Cardiac fibroblast (primary cell): ENCODE results near the gene SUCNR1.
"Not testable (repeated sequence)": the region's sequence is repeated elsewhere in the genome, so short reads cannot be mapped to it uniquely, and the experiment has no call there.

Source experiments
- DNase-seq, 2 donors: peaks; one replicate each; pipeline versions ENCODE4 v3.0.0 to v3.0.0-alpha.2; 2010; ENCODE audit warnings: low read depth in 2 of 2
- H3K4me3 ChIP-seq, 2 donors: replicated peaks in 1 of 2; 1 replicate in 1 of 2; 2 replicates in 1 of 2; pipeline ENCODE4 v1.5.1; 2011; ENCODE audit warnings: low read depth in 2 of 2, low read length in 2 of 2, mild to moderate bottlenecking in 2 of 2, moderate library complexity in 1 of 2
- CTCF ChIP-seq: IDR thresholded peaks from one replicate; pipeline ENCODE4 v1.5.1; 2011; ENCODE audit warnings: low read depth, mild to moderate bottlenecking, low read length, inconsistent platforms

Gene SUCNR1

GRCh38 chr3:151841801-151842200 is 31.6 kb upstream of the SUCNR1 start:
- peak in 1 of 2 donors; percentile 51 for DNase-seq
- no peak overlapping the region for H3K4me3 ChIP-seq
- no peak for TF ChIP-seq CTCF

- H3K4me3 ChIP-seq: no peak overlapping the region
- DNase-seq: peak in 1 of 2 donors; percentile 36
- no peak for TF ChIP-seq CTCF
These were observed 30.2 kb upstream of the SUCNR1 start for GRCh38 chr3:151843275-151843674.

GRCh38 chr3:151845306-151845905 is 28.0 kb upstream of the SUCNR1 start:
- TF ChIP-seq CTCF: no peak
- H3K4me3 ChIP-seq: no peak overlapping the region
- DNase-seq: no peak

- H3K4me3 ChIP-seq, DNase-seq: not testable (repeated sequence)
These were observed 23.4 kb upstream of the SUCNR1 start for GRCh38 chr3:151850065-151850464.

- DNase-seq: no peak
- no peak overlapping the region for H3K4me3 ChIP-seq
- no peak for TF ChIP-seq CTCF
These were observed 21.2 kb upstream of the SUCNR1 start for GRCh38 chr3:151852074-151852811.

- H3K4me3 ChIP-seq: no peak overlapping the region
- no peak for TF ChIP-seq CTCF
- DNase-seq: no peak
These were observed 17.3 kb upstream of the SUCNR1 start for GRCh38 chr3:151856118-151856517.

- H3K4me3 ChIP-seq: no peak overlapping the region
- no peak for DNase-seq
- no peak for TF ChIP-seq CTCF
These were observed 16.8 kb upstream of the SUCNR1 start for GRCh38 chr3:151856641-151857040.
